ENCODE data around the gene TCAF1. TPM values are rescaled to one million over a fixed set of nuclear protein-coding genes. Genes with fewer than 3 reads are reported as not detected.
A peak's percentile ranks its signal among the peaks of the same experiment; 100 is the strongest.

TCAF1 gene
- total RNA-seq, 1 experiment from 2014 or later = 21.2 TPM

DNA sequence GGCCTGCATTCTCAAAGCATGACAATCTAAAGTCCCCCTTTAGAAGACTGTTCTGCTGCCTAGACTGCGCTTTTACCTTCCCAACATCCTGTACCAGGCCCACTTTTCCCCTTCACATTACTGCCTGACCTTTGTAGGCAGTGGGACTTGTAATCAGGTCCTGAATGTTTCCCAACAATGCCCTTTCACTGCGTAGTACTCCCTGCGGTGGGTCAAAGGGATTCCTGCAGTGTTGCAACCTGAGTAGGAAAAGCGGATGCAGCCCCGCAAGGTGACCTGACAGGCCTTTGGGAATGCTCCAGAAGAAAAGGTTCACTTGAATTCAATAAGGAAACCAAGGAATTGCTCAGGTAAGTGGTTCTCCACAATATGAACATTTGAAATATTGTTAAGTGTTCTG is 4.9 kb upstream of the TCAF1 start:
- in situ Hi-C loops (cut with HindIII; ENCODE audit: low pct_unique_long_range_greater_than_20kb, low sequenced_read_pairs) = no loop called here
- no peak for DNase-seq (ENCODE audit: low read depth, low spot score)

DNA sequence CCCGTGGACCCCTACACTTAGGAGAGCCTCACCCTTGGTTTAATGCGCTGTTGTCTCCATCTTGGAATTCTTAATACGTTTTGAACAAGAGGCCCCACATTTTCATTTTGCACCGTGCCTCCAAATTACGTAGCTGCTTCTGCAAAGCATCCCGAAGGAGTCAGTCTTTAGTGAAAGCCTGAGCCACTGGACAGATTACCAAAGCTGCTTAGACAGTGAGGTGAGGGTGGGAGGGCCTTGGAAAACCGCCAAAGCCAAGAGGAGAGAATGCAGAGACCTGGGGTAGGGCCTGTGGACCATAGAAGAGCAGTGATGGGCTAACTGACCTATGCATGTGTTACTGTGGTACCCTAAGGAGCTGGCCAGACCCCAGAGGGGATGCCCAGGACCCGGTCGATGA is 4.2 kb upstream of the TCAF1 start:
- in situ Hi-C loops (cut with HindIII; ENCODE audit: low pct_unique_long_range_greater_than_20kb, low sequenced_read_pairs) = no loop called here
- no peak for DNase-seq (ENCODE audit: low read depth, low spot score)

DNA sequence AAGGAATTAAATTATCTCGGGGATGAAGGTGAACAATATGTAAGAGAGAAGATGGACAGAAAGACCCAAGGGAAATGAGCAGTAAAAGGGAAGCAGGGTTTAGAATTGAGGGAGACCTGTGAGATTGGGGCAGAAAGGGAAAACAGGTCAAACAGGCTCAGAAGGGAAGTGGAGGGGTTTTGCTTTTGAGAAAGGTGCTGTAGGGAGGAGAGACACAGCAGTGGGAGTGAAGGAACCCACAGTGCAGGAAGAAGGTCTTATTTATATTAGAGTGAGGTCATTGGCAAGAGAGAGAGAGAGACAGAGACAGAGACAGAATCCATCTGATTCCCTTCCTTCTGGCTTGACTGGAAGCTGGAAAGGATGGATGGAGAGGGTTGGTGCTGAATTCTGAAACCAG is 3.5 kb upstream of the TCAF1 start:
- in situ Hi-C loops (cut with HindIII; ENCODE audit: low pct_unique_long_range_greater_than_20kb, low sequenced_read_pairs) = no loop called here
- no peak for DNase-seq (ENCODE audit: low read depth, low spot score)

DNA sequence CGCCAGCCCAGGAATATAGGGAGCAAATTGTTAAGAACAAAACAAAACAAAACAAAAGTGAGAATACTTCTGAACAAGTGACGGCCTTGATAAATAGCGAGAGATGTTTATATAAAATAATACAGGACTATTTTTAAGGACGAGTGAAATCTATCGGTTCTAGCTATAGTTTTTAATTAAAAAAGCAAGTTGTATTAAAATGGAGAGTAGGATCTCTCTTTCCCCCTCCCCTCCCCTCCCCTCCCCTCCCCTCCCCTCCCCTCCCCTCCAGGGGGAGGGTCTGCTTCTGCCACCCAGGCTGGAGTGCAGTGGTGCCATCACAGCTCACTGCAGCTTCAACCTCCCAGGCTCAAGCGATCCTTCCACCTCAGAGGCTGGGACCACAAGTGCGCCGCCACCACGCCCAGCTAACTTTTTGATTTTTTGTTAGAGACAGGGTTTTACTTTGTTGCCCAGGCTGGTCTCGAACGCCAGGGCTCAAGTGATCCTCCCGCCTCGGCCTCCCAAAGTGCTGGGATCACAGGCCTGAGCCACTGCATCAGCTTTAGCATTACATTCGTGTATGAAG is 440 bp upstream of the TCAF1 start:
- DNase-seq (ENCODE audit: low read depth, low spot score) = no peak
- in situ Hi-C loops (cut with HindIII; ENCODE audit: low pct_unique_long_range_greater_than_20kb, low sequenced_read_pairs) = no loop called here

DNA sequence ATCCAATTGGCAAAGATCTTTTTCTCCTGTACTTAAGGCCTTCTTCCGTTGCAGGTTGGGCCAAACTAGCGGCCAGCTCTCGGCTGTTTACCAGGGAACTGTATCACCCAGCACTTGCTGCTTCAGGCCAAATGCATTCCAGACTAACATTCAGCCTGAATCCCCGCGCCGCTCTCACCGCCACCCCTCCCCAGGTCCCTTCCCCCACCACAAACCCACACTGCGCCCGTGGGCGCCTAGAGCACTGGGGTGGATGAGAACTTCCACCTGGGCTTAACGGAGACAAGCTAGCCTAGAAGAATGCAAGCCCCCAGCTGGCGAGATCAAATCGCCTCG is 676 bp downstream of the TCAF1 start:
- in situ Hi-C loops (cut with HindIII; ENCODE audit: low pct_unique_long_range_greater_than_20kb, low sequenced_read_pairs) = no loop called here
- DNase-seq (ENCODE audit: low read depth, low spot score) = no peak

DNA sequence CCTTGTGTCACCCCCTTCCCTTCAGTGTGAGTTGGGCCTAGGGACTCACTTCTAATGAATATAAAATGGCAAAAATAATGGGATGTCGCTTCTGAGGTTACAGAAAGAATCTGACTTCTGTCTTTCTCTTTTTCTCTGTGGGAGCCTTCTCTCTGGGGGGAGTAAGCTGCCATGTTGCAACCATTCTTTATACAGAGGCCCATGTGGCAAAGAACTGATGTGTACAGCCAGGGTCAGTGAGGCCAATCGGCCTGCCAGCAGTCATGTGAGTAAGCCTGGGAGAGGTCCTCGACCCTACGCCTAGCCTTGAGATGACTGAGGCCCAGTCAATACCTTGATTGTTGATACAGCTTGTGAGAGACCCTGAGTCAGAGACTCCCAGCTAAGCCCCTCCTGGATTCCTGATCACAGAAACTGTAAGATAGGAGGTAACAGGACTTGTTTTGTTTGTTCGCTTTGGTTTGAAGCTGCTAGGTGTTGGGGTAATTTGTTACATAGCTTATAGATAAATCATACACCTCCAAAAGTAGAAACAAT is 1.7 kb downstream of the TCAF1 start:
- in situ Hi-C loops (cut with HindIII; ENCODE audit: low pct_unique_long_range_greater_than_20kb, low sequenced_read_pairs) = no loop called here
- peak; percentile 28 for DNase-seq (ENCODE audit: low read depth, low spot score)

DNA sequence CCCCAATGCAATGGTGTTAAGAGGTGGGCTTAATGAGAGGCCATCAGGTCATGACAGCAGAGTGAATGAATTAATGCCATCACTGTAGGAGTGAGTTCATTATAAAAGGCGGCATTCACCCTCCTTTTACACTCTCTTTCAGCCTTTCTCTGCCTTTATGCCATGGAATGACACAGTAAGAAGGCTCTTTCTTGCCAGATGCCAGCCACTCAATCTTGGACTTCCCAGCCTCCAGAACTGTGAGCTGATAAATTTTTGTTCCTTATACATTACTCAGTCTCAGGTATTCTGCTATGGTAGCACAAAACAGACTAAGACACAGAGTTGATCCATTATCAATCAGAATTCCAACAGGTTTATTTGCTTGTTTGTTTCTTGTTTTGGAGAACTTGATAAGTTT is 3.2 kb downstream of the TCAF1 start:
- no peak for DNase-seq (ENCODE audit: low read depth, low spot score)
- in situ Hi-C loops (cut with HindIII; ENCODE audit: low pct_unique_long_range_greater_than_20kb, low sequenced_read_pairs) = no loop called here

DNA sequence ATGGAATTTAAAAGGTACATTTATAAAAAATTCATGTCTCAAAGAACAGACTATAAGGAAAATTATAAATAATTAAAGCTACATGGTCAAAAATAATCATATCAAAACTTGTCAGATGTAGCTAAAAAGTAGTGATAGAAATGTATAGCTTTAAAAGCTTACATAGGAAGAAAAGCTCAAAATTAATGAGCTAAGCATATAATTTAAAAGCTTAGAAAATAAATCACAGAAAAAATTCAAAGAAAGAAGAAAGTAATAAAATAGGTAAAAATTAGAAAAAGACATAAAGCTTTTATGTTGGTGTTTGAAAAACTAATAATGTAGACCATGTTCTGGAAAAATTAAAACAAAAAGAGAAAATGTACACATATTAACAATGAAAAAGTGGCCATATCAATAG is 5.3 kb downstream of the TCAF1 start:
- in situ Hi-C loops (cut with HindIII; ENCODE audit: low pct_unique_long_range_greater_than_20kb, low sequenced_read_pairs) = no loop called here
- no peak for DNase-seq (ENCODE audit: low read depth, low spot score)

DNA sequence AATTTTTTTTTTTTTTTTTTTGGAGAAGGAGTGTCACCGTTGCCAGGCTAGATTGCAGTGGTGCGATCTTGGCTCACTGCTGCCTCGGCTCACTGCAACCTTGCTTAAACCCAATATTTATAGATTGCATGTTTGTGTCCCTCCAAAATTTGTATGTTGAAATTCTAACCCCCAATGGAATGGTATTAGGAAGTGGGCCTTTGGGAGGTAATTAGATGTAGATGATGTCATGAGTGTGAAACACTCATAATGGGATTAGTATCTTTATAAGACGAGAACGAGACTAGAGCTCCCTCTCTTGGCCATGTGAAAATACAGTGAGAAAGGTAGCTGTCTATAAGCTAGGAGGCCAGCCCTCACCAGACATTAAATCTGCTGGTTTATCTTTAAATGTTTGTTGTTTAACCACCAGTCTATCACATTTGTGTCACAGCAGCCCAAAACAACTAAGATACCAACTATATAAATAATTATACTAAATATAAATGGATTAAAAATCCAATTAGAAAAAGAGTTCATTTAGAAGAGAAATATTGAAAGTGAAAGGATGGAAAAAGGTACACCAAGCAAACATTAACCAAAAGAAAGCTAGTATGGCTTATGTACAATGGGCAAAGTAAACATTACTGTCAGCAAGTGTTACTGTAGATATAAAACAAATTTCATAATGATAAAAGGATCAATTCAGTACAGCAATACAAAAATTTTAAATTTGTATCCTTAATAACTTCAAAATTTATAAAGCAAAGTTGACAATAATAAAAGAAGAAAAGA is 9.3 kb downstream of the TCAF1 start:
- in situ Hi-C loops (cut with HindIII; ENCODE audit: low pct_unique_long_range_greater_than_20kb, low sequenced_read_pairs) = no loop called here
- DNase-seq (ENCODE audit: low read depth, low spot score) = peak; percentile 91

DNA sequence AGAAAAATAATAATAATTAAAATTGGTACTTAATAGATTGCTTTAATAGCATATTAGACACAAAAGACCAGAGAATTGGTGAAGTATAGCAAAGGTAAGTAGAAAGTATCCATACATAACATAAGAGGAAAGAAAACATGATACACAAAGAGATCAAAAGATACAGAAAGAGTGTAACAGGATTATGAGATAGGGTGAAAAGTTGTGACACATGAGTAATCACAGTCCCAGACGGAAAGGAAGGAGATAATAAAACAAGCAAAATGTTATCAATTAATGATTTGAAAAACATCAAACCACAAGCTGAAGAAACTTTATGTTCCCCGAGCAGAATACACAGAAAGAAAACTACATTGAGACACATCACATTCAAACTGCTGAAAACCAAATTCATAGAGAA is 10.5 kb downstream of the TCAF1 start:
- no peak for DNase-seq (ENCODE audit: low read depth, low spot score)
- in situ Hi-C loops (cut with HindIII; ENCODE audit: low pct_unique_long_range_greater_than_20kb, low sequenced_read_pairs) = no loop called here

DNA sequence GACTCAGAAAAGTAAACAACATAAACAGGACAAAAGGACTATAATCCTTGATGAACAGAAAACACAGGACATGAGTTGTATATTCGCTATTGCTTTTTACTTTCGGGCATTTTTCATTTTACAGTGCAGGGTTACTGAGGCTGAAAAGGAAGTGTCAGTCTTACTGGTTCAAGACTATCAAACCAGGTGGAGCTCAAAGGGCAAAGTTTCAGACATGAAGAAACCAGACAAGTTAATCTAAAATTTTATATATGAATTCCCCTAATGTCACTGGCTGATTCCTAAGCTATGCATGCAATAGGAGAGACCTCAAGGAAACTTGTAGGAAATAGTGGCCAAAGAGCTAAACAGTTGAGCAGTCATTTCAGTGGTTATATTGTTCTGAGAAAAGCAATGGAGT is 11.4 kb downstream of the TCAF1 start:
- no peak for DNase-seq (ENCODE audit: low read depth, low spot score)
- in situ Hi-C loops (cut with HindIII; ENCODE audit: low pct_unique_long_range_greater_than_20kb, low sequenced_read_pairs) = no loop called here

DNA sequence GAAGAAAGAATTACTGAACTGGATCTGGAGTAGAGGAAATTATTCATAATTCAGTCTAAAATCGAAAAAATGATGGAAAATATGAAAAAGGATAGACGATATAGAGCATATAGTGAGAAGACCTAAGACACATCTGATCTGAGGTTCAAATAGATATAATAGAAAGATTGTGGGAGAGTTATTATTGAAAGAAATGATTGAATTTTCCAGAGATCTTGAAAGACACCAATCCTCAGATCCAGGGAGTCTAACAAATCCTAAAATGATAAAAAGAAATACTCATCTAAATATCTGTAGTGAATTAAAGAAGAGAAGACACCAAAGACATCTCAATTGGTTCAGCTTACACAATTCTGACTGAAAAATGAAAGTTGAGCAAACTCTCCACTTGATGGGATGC is 12.9 kb downstream of the TCAF1 start:
- in situ Hi-C loops (cut with HindIII; ENCODE audit: low pct_unique_long_range_greater_than_20kb, low sequenced_read_pairs) = no loop called here

DNA sequence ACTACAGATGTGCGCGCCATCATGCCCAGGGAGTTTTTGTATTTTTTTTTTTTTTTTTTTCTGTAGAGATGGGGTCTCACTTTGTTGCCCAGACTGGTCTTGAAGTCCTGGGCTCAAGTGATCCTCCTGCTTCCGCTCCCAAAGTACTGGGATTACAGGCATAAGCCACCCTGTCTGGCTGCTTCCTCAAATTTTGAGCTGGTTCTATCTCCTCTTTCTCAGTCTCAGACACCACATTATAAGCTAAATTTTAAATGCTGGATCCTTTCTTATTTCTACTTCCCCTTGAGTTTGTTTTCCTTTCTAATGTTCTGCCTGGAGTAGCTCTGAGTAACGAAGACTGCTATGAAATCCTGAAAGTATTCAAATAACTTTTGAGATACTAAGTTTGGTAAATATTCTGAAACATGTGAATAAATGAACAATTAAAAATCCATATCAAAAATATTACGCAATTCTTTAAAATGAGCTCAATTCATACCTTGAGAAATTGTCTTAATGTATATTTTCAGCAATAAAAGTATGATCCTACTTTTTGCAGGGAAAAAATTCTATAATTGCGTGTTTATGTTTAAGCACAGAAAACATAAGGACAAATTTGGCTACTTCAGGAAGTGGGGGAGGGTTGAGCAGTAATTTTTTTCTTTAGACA is 15.0 kb downstream of the TCAF1 start:
- in situ Hi-C loops (cut with HindIII; ENCODE audit: low pct_unique_long_range_greater_than_20kb, low sequenced_read_pairs) = no loop called here
- DNase-seq (ENCODE audit: low read depth, low spot score) = no peak

More for the DNA sequence above, 12.9 kb downstream of the TCAF1 start:
- no peak for DNase-seq (ENCODE audit: low read depth, low spot score)

DNA sequence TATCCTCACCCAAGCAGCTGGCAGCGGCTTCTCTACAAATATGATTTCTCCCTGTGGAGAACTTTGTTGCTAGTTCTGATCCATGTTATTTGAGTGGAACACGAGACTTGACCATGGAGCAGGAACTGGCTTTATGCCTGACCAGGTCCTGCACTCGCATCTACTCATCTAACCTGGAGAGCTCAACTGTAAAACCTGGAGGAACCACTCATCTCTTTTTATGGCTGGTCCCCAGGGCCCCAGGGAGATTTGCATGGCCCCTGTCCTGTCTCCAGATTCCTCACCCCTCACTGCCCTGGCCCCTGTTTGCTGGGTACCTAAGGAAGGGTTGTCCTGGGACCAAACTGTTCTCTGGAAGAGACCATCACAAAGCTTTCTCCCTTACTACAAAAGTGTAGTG is 16.0 kb downstream of the TCAF1 start:
- DNase-seq (ENCODE audit: low read depth, low spot score) = no peak

DNA sequence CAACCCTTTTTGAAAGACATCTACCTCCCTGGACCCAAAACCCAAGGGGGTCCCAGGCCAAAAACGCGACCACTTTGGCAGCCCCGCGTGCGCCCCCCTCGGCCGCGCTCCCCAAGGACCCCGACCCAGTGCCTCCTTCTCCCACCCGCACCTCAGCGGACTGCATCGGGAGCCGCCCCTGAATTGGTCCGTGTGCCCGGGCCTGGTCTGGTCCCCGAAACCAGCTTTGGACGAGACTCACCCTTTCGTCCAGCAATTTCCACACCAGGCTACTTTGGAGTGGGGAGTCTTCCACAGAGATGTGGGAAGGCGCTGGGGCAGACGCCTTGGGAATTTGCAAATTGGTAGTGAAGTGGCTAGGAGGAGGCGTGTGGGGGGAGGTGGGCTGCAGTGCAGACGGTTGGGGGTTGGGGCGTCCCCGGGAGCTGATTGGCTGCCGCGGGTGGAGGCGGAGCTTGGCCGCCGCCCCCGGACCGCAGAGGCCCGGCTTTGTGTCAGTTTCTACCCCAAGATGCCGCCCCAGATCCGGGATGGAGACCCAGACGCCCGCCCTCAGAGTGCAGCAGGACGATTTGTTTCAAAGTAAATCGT is 16.9 kb downstream of the TCAF1 start:
- in situ Hi-C loops (cut with HindIII; ENCODE audit: low pct_unique_long_range_greater_than_20kb, low sequenced_read_pairs) = no loop called here
- DNase-seq (ENCODE audit: low read depth, low spot score) = no peak

More for the DNA sequence above, 16.0 kb downstream of the TCAF1 start:
- in situ Hi-C loops (cut with HindIII; ENCODE audit: low pct_unique_long_range_greater_than_20kb, low sequenced_read_pairs) = no loop called here

DNA sequence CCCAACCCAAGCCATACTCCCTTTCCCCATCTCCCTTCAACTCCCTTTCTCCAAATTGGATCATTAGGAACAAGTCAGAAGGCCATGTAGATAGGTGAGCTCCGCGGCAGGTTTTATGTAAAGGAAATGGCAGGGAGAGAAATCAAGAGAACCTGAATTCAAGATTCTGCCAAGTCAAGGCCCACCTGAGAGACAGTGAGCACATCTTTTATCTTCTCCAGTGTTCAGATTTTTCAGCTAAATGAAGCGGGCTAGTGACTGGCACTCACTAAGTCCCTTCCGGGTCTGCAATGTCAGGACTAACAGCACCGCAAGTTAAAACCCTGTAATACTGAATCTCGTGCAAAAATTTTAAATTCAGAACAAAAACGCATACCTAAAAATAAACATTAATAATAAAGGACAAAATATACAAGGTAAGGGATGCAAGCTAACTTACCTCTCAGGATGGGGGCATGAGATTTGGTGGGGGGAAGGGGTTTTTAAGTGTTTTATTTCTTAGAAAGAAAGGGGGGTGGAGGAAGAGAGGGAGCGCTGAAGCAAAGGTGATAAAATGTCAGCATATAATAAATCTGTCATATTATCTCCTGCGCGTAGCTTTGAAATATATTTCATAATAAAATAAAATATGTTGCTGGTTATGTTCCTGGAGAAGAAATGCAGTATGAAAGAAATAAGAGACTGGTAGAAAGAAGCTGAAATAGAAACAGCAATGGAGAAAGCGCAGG is 17.6 kb downstream of the TCAF1 start:
- in situ Hi-C loops (cut with HindIII; ENCODE audit: low pct_unique_long_range_greater_than_20kb, low sequenced_read_pairs) = no loop called here
- DNase-seq (ENCODE audit: low read depth, low spot score) = no peak

DNA sequence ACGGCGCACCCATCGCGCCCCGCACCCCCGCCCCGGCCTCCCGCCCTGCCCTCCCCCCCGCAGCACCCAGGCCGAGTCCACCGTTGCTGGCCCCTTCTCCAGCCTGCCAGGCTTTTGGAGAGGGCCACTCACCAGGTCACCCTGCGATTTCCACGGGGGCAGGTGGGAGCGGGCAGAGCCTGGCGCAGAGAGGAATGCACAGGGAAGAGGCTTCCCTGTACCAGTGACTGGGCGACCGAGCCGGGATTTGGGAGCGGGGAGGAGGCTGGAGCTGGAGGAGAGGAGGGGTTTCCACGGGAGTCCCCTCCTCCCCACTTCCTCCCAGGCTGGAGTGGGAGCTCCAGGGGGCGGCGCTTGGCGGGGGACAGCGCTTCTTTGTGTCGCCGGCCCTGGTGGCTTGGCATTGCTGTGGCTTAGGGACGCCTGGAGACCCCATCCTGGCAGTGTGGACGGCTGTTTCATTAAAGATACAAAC is 19.3 kb downstream of the TCAF1 start:
- in situ Hi-C loops (cut with HindIII; ENCODE audit: low pct_unique_long_range_greater_than_20kb, low sequenced_read_pairs) = no loop called here
- no peak for DNase-seq (ENCODE audit: low read depth, low spot score)
